Measurements from ENCODE around the gene EOLA2.
"Not testable (repeated sequence)": the region's sequence is repeated elsewhere in the genome, so short reads cannot be mapped to it uniquely, and the experiment has no call there.

DNA sequence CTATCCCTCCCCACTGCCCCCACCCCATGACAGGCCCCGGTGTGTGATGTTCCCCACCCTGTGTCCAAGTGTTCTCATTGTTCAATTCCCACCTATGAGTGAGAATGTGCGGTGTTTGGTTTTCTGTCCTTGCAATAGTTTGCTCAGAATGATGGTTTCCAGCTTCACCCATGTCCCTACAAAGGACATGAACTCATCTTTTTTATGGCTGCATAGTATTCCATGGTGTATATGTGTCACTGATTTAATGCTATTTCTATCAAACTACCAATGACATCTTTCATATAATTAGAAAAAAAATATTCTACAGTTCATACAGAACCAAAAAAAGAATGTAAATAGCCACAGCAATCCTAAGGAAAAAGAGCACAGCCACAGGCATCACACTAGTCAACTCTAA lies 47.5 kb downstream of the EOLA2 start:
- TF ChIP-seq, protein P1, sequence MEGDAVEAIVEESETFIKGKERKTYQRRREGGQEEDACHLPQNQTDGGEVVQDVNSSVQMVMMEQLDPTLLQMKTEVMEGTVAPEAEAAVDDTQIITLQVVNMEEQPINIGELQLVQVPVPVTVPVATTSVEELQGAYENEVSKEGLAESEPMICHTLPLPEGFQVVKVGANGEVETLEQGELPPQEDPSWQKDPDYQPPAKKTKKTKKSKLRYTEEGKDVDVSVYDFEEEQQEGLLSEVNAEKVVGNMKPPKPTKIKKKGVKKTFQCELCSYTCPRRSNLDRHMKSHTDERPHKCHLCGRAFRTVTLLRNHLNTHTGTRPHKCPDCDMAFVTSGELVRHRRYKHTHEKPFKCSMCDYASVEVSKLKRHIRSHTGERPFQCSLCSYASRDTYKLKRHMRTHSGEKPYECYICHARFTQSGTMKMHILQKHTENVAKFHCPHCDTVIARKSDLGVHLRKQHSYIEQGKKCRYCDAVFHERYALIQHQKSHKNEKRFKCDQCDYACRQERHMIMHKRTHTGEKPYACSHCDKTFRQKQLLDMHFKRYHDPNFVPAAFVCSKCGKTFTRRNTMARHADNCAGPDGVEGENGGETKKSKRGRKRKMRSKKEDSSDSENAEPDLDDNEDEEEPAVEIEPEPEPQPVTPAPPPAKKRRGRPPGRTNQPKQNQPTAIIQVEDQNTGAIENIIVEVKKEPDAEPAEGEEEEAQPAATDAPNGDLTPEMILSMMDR (IDR thresholded peaks at IDR 0.05) = not testable (repeated sequence)
- not testable (repeated sequence) for TF ChIP-seq EZH2 (IDR thresholded peaks at IDR 0.05; ENCODE audit: borderline replicate concordance, insufficient read depth, low read depth, low read length, poor library complexity, severe bottlenecking)
